ENCODE results near the gene SRCIN1. TPM values are rescaled to one million over a fixed set of nuclear protein-coding genes. Genes with fewer than 3 reads are reported as not detected.

Gene SRCIN1
- total RNA-seq, 3 donors from 2014 or later: 0.16 to 0.49 TPM; not detected in 1

DNA sequence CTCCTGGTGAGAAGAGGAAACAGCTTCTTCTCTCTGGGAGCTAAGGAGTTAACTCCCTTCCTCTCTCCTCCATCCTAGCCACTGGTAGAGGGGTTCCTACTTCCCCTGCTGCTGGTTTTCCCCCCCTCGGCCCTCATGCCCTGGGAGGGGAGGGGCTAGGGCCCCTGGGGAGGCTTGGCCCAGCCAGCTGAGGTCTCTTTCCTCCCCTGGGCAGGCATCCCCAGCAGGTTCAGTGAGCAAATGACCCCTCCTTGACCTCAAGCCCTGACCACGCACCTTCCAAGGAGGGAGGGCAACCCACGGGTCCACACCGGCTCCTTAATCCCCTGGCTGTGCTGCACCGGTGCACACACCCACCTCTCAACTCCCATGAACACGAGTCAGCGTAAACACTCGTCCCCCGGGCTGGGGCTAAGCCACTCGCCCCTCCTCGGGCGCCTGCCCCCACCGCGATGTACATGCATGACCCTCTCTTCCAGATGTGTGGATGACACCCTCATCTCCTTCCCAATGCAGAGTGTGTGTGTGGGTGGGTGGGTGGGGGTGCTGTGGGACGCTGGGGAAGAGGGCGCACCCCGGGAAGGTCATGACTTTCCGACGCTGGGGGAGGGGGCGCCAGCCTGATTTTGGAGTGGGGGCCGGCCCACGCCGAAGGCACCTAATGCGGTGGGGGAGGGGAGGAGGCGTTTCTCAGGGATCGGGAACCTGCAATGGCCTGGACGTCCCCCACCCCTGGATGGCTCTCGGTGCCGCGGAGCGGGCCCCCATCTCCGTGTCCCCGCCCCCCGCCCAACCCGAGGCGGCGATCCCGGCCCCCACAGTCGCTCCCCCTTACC lies 33.7 kb downstream of the SRCIN1 start:
- peaks cover 7% of the 10 kb centered on the region for H3K4me1 Mint-ChIP-seq (ENCODE audit: low read depth)
- ATAC-seq: peak in 1 of 2 donors; percentile 25
- no peak overlapping the region for H3K4me3 Mint-ChIP-seq
- H3K9me3 Mint-ChIP-seq: no peaks in the 10 kb centered on the region
- H3K36me3 Mint-ChIP-seq (ENCODE audit: insufficient read depth): no peaks in the 10 kb centered on the region
- H3K27me3 Mint-ChIP-seq (ENCODE audit: low read depth): peaks cover 87% of the 10 kb centered on the region
- no peak for DNase-seq

DNA sequence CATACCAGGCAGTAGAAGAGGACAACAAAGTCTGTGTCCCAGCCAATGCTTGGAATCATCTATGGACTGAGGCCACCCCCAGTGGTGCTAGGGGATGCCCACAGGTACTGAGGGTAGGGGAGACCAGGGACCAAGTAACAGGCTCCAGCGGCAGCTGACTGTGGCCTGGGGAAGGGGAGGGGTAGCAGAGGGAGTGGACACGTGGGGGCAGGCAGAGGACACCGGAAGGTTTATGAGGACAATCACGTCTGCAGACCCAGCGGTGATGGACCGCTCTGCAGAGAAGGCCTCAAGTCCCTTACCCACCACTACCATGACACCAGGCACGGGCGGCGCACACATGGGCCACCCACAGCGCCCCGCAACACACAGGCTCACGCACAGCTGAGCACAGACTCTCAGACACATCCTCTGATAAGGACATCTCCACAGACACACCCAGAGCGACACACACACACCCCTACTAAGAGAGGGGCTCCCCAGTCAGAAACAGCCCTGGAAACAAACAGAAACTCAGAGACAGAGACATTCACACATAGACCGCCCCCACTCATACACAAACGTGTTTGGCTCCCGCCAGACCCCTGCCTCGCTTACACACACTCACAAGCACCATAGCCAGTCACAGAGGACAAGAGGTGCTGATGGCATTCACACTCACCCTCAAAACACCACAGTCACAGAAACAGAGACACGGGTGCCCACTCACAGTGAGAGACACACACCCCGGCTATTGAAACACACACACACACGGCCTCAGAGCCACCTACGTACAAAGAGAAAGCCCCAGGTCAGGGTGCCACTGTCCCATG lies 35.8 kb downstream of the SRCIN1 start:
- no peak for ATAC-seq
- no peaks in the 10 kb centered on the region for H3K9me3 Mint-ChIP-seq

DNA sequence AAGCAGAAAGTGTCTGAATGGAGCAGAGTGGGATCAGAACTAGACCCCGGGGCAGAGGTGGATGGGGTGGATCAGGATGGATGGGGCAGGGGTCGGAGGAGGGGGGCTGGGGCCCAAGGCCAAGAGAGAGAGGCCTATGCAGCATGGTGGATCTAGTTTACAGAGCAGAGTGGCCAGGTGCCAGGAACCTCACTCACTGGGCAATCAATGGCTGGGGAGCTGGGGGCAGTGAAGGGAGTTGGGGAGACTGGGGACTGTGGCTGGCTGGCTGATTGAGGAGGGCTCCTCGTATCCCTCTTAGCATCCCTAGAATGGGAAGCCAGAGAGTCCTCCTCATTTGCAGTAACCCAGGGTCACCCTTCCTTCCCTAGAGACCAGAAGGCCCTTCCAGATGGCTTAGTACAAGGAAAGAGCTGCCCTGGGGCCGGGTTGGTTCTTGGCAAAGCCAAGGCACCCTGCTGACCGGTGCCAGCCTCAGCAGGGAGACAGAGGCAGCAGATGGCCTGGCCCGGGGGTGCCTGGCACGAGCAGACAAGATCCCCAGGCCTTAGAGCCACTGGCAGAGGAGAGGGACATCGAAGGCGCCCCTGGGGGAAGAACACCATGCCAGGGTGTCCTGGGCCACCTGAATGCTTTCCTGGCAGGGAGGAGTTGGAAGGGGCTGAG lies 36.8 kb downstream of the SRCIN1 start:
- H3K27me3 Mint-ChIP-seq (ENCODE audit: low read depth): peaks cover 86% of the 10 kb centered on the region
- ATAC-seq (no peak), DNase-seq (no peak)
- no peaks in the 10 kb centered on the region for H3K9me3 Mint-ChIP-seq
- H3K4me1 Mint-ChIP-seq (ENCODE audit: low read depth): peaks cover 9% of the 10 kb centered on the region
- no peaks in the 10 kb centered on the region for H3K36me3 Mint-ChIP-seq (ENCODE audit: insufficient read depth)
- no peak overlapping the region for H3K4me3 Mint-ChIP-seq

More for the DNA sequence above, 35.8 kb downstream of the SRCIN1 start:
- Mint-ChIP-seq H3K4me1 (ENCODE audit: low read depth) (peaks cover 7% of the 10 kb centered on the region), H3K36me3 (ENCODE audit: insufficient read depth) (no peaks in the 10 kb centered on the region), H3K4me3 (no peak overlapping the region), H3K27me3 (ENCODE audit: low read depth) (peaks cover 85% of the 10 kb centered on the region)
- DNase-seq: no peak

DNA sequence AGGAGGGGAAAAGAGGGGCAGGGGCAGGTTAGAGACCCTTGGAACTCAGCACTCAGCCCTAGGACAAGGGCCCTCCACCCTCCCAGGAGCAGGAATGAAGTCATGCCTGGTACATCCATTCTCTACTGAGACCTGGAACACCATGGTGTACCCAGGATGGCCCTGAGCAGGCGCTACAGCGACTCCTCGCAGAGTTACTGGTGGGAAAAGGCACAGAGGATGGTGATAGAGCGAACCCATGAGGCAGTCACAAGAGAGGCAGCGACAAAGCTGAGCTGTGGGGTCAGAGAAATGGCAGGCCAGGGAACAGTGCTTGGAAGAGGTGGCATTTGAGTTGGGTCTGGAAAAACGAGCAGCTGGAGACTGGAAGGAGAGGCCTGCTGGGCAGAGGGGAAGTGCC lies 37.5 kb downstream of the SRCIN1 start:
- Mint-ChIP-seq H3K36me3 (ENCODE audit: insufficient read depth) (no peaks in the 10 kb centered on the region), H3K27me3 (ENCODE audit: low read depth) (peaks cover 86% of the 10 kb centered on the region), H3K9me3 (no peaks in the 10 kb centered on the region), H3K4me1 (ENCODE audit: low read depth) (peaks cover 15% of the 10 kb centered on the region), H3K4me3 (no peak overlapping the region)
- no peak for DNase-seq
- ATAC-seq: no peak

DNA sequence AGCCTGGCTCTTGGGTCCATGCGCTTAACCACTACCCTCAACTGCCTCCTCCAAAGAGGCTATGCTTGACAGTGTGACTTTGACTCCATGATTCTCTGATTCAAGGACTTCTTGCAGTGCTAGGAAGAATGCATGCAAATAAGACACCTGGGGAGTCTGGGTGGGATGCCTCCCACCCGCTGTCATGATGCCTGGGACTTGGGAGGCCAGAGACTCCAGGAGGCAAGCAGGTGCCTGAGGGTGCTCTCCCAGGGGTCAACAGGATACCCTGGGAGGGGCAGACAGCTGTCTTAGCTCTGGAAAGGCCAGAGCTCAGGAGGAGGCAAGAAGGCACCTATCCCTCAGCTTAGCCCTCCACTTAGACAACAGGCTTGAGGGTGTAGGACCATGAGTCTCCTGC lies 38.4 kb downstream of the SRCIN1 start:
- no peaks in the 10 kb centered on the region for H3K9me3 Mint-ChIP-seq
- H3K36me3 Mint-ChIP-seq (ENCODE audit: insufficient read depth): no peaks in the 10 kb centered on the region
- peaks cover 14% of the 10 kb centered on the region for H3K4me1 Mint-ChIP-seq (ENCODE audit: low read depth)
- H3K4me3 Mint-ChIP-seq: no peak overlapping the region
- peaks cover 92% of the 10 kb centered on the region for H3K27me3 Mint-ChIP-seq (ENCODE audit: low read depth)
- no peak for DNase-seq
- no peak for ATAC-seq

DNA sequence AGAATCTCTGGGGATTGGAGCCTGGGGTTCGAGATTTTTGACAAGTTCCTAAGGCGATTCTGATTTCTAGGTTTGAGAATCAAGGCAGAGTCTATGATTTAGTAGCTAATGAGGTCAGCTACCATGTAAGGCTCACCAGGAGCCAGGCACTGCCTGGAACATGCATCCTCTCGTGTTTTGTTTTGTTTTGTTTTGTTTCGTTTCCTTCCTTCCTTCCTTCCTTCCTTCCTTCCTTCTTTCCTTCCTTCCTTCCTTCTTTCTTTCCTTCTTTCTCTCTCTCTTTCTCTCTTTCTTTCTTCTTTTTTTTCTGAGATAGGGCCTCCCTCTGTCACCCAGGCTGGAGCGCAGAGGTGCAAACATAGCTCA lies 39.1 kb downstream of the SRCIN1 start:
- no peak for ATAC-seq
- Mint-ChIP-seq H3K4me1 (ENCODE audit: low read depth) (peaks cover 12% of the 10 kb centered on the region), H3K4me3 (no peak overlapping the region), H3K27me3 (ENCODE audit: low read depth) (peaks cover 92% of the 10 kb centered on the region), H3K9me3 (no peaks in the 10 kb centered on the region), H3K36me3 (ENCODE audit: insufficient read depth) (no peaks in the 10 kb centered on the region)
- no peak for DNase-seq

DNA sequence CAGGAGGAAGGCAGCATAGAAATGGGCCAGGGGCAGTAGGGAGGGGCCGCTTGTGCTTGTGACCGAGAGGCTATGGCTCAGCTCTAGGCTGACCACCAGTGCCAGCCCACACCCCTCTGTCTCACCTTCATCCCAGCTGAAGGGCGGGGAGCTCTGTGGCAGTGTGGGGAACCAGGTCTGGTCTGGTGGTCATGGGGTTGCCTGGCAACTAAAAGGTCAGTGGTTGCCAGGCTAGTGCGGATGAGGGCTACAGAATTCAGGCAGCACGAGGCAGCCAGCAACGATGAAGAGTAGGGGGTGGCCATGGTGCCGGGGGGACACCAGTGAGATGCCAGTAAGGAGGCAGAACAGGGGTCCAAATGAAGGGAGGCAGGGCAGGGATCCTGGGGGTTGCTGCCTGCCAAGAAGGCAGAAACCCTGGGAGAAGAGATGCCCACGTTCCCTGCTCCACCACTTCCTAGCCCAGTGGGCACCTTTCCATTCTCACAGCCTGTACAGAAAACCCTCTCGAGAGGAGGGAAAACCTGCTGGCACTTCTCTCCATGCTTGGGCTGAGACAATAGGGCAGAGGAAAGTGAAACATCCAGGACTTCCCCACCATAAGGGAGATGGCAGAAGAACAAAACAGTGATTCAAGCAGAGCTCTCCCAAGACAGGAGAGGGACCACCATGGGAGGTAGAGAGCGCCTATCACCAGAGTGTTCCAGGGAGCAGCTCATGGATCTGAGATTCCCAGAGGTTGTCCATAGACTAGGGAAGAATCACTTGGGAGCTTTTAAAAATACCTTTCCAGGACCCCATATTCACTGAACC lies 39.7 kb downstream of the SRCIN1 start:
- Mint-ChIP-seq H3K4me1 (ENCODE audit: low read depth) (peaks cover 10% of the 10 kb centered on the region), H3K27me3 (ENCODE audit: low read depth) (peaks cover 90% of the 10 kb centered on the region), H3K4me3 (no peak overlapping the region), H3K9me3 (no peaks in the 10 kb centered on the region), H3K36me3 (ENCODE audit: insufficient read depth) (no peaks in the 10 kb centered on the region)
- no peak for ATAC-seq
- DNase-seq: no peak

DNA sequence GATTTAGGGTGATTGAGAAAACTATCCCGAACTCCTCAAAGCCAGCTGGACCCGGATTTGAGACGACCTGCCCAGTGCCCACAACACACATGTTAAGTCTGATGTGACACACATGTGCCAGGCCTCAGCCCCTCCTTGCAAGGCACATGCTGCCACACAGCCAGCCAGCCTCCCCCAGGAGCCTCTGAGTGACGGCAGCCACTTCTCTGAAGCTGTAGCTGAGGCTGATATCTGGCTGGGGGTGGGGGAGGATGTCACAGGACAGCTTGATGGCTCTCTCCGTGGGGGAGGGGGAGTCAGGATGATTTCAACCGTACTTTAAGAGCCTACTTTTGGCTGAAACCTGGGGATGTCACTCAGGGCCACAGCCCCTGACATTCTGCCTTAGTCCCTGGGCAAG lies 40.9 kb downstream of the SRCIN1 start:
- H3K4me3 Mint-ChIP-seq: no peak overlapping the region
- H3K36me3 Mint-ChIP-seq (ENCODE audit: insufficient read depth): no peaks in the 10 kb centered on the region
- ATAC-seq (no peak), DNase-seq (no peak)
- peaks cover 86% of the 10 kb centered on the region for H3K27me3 Mint-ChIP-seq (ENCODE audit: low read depth)
- H3K4me1 Mint-ChIP-seq (ENCODE audit: low read depth): peaks cover 14% of the 10 kb centered on the region
- no peaks in the 10 kb centered on the region for H3K9me3 Mint-ChIP-seq

DNA sequence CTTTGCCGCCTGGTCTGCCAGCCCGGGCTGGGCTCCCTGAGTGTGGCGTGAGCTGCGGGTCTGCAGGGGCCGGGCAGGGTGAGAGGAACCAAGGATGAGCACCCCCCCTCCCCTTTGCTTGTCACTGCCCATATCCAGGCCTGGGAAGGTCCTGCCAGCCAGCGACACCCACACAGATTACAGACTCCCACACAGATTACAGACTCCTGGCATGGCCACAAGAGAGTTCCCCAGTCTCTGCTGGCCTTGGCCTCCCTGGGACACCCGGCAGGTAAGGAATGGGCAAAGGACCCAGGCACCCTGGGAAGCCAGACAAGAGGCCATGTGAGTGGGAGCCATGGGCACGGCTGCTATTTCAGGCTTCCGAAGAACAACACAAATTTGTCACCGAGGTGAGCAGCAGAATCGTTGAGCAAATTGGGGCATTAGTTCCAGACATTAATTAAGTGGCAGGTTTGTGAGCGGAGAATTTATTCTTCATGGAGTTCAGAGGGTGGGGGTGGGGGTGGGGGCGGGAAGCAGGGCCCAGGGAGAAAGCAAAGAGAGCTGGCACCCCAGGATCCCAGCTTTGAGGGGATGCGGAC lies 41.4 kb downstream of the SRCIN1 start:
- Mint-ChIP-seq H3K4me1 (ENCODE audit: low read depth) (peaks cover 15% of the 10 kb centered on the region), H3K27me3 (ENCODE audit: low read depth) (peaks cover 80% of the 10 kb centered on the region), H3K4me3 (no peak overlapping the region), H3K36me3 (ENCODE audit: insufficient read depth) (no peaks in the 10 kb centered on the region), H3K9me3 (no peaks in the 10 kb centered on the region)
- ATAC-seq: no peak
- no peak for DNase-seq

DNA sequence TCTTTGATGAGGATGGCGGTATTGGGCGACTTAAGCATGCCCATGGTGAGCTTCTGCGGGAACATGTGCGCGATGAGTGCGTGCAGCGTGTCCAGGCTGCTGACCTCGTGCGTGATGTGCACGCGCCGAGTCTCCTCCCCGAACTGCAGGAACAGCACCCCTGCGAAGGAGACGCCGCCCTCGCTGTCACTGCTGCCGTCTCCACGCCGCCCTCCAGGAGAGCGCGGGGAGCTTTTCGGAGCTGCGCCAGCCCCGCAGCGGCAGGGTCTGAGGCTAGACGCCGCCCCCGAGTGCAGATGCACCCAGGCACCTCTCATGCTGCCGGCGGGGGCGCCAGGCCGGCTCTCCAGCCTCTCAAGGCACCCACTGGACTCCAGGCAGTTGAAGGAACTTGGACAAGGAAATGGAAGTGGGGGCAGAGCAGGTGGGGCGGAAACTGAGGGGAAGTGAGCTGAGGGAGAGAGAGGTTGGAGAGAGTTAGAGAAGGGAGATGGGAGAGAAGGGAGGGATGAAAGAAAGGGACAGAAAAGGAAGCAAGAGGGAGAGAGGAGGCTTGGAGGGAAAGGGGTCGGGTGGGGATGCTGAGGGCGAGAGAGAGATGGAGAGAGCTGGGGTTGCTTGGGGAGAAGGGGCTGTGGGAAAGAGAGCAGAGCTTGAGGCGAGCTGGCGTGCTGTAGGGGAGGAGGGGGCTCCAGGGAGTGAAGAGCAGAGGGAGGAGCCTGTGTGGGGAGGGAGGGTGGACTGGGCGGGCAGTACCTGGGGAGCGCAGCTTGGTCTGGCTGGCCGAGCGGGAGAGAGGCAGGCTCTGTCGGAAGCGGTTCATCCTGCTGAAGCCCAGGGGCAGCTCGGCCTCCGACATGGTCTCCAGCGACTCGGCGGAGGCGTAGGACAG lies 42.1 kb downstream of the SRCIN1 start:
- no peak for DNase-seq
- H3K9me3 Mint-ChIP-seq: no peaks in the 10 kb centered on the region
- no peaks in the 10 kb centered on the region for H3K36me3 Mint-ChIP-seq (ENCODE audit: insufficient read depth)
- peaks cover 73% of the 10 kb centered on the region for H3K27me3 Mint-ChIP-seq (ENCODE audit: low read depth)
- ATAC-seq: no peak
- H3K4me1 Mint-ChIP-seq (ENCODE audit: low read depth): peaks cover 22% of the 10 kb centered on the region
- H3K4me3 Mint-ChIP-seq: no peak overlapping the region

DNA sequence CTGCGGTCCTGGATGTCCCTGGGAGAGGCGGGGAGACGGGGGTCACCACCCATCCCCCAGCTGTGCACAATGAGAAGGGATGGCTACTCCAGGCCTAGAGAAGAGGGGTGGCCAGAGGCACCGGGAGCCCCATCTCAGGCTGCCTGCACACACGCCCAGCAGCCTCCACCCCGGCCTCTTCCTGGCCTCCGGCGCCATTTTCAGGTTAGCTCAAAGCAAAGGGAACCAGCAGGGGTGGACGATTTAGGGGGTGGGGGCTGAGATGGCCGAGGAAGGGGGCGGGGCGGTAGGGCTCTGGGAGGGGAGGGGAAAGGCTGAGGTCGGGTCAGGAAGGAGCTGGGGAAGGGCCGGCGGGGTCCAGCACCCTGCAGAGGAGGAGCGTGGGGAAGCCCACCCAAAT lies 42.8 kb downstream of the SRCIN1 start:
- H3K4me1 Mint-ChIP-seq (ENCODE audit: low read depth): peaks cover 24% of the 10 kb centered on the region
- H3K27me3 Mint-ChIP-seq (ENCODE audit: low read depth): peaks cover 66% of the 10 kb centered on the region
- DNase-seq (no peak), ATAC-seq (no peak)
- no peaks in the 10 kb centered on the region for H3K9me3 Mint-ChIP-seq
- no peaks in the 10 kb centered on the region for H3K36me3 Mint-ChIP-seq (ENCODE audit: insufficient read depth)
- no peak overlapping the region for H3K4me3 Mint-ChIP-seq

DNA sequence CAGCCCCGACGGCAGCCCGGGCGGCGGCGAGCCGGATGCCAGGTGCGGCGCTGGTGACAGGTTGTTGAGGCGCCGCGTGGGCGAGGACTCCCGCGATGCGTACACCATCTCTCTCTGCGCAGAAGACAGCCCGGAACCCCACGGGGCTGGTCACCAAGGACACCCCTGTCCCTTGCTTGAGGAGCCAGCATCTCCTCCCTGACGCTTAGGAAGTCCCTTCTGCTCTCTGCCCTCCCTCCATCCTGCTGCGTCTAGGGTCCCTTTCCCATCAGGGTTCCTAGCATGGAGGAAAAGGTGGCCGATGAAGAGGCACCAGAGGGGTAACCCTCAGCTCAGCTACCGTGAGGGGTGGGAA lies 43.6 kb downstream of the SRCIN1 start:
- DNase-seq (no peak), ATAC-seq (no peak)
- Mint-ChIP-seq H3K36me3 (ENCODE audit: insufficient read depth) (no peaks in the 10 kb centered on the region), H3K4me3 (no peak overlapping the region), H3K4me1 (ENCODE audit: low read depth) (peaks cover 26% of the 10 kb centered on the region), H3K9me3 (no peaks in the 10 kb centered on the region), H3K27me3 (ENCODE audit: low read depth) (peaks cover 59% of the 10 kb centered on the region)

Measured in activated T-cell treated with anti-CD3 and anti-CD28 coated beads, Interleukin-2, amount 50 U/mL, for 4 hours (primary cell).